GM19372 (cell line): ENCODE measurements around the gene GRIP2.

Experiments
- ATAC-seq: cut with Tn5 transposase; IDR thresholded peaks from one replicate; pipeline ENCODE4 v1.9.1; 2021; ENCODE audit warnings: mild to moderate bottlenecking, low read depth, moderate library complexity; ENCODE audit not compliant: unreplicated experiment

The GRIP2 gene

GRCh38 chr3:14508505-14508819 lies 31.7 kb downstream of the GRIP2 start:
- ATAC-seq, result no peak

GRCh38 chr3:14507757-14508504 lies 32.2 kb downstream of the GRIP2 start:
- ATAC-seq, result no peak

- ATAC-seq, result no peak
Observed at GRCh38 chr3:14507305-14507741, 32.8 kb downstream of the GRIP2 start.

- ATAC-seq, result no peak
Observed at GRCh38 chr3:14506626-14507304, 33.4 kb downstream of the GRIP2 start.

GRCh38 chr3:14505803-14506500 lies 34.2 kb downstream of the GRIP2 start:
- ATAC-seq, result no peak

- no peak for ATAC-seq
Observed at GRCh38 chr3:14505001-14505802, 34.9 kb downstream of the GRIP2 start.

- ATAC-seq, result no peak
Observed at GRCh38 chr3:14503706-14504065, 36.5 kb downstream of the GRIP2 start.

GRCh38 chr3:14503033-14503705 lies 37.0 kb downstream of the GRIP2 start:
- no peak for ATAC-seq

- no peak for ATAC-seq
Observed at GRCh38 chr3:14502472-14502871, 37.7 kb downstream of the GRIP2 start.

- no peak for ATAC-seq
Observed at GRCh38 chr3:14497321-14497720, 42.8 kb downstream of the GRIP2 start.

GRCh38 chr3:14496351-14496750 lies 43.8 kb downstream of the GRIP2 start:
- no peak for ATAC-seq

- ATAC-seq, result no peak
Observed at GRCh38 chr3:14494973-14495300, 45.2 kb downstream of the GRIP2 start.

GRCh38 chr3:14494279-14494972 lies 45.7 kb downstream of the GRIP2 start:
- ATAC-seq, result no peak

GRCh38 chr3:14492948-14493881 lies 46.9 kb downstream of the GRIP2 start:
- ATAC-seq, result no peak

- no peak for ATAC-seq
Observed at GRCh38 chr3:14491396-14492190, 48.5 kb downstream of the GRIP2 start.

GRCh38 chr3:14490831-14491230 lies 49.3 kb downstream of the GRIP2 start:
- ATAC-seq, result no peak

GRCh38 chr3:14490255-14490654 lies 49.9 kb downstream of the GRIP2 start:
- no peak for ATAC-seq

GRCh38 chr3:14489641-14490040 lies 50.5 kb downstream of the GRIP2 start:
- ATAC-seq, result no peak
